KMS-11 (cell line): Measurements from ENCODE around the gene CCDC33.

ENCODE experiments used
- H2AFZ ChIP-seq: fragments of 200-600 bp; sonication (generic); 2 replicates; pipeline ENCODE4 v1.6.1; 2016; ENCODE audit warnings: antibody characterized with exemption, mixed run types, low read depth
- H3K27ac ChIP-seq: fragments of 200-600 bp; sonication (generic); 2 replicates; pipeline ENCODE4 v1.6.1; 2016; ENCODE audit warnings: mild to moderate bottlenecking, mixed run types
- H3K27me3 ChIP-seq: fragments of 200-600 bp; sonication (generic); 2 replicates; pipeline ENCODE4 v1.6.1; 2017; ENCODE audit warnings: mild to moderate bottlenecking, low read depth, mixed run types, moderate library complexity; ENCODE audit not compliant: insufficient read depth
- H3K36me3 ChIP-seq: fragments of 200-600 bp; sonication (generic); 2 replicates; pipeline ENCODE4 v1.6.1; 2017; ENCODE audit warnings: mild to moderate bottlenecking, mixed run types; ENCODE audit not compliant: insufficient read depth
- H3K4me1 ChIP-seq: fragments of 200-600 bp; sonication (generic); 2 replicates; pipeline ENCODE4 v1.6.1; 2016; ENCODE audit warnings: mild to moderate bottlenecking, low read depth, mixed run types; ENCODE audit not compliant: poor library complexity, severe bottlenecking
- H3K4me2 ChIP-seq: fragments of 200-600 bp; sonication (generic); 2 replicates; pipeline ENCODE4 v1.7.0; 2016; ENCODE audit warnings: mild to moderate bottlenecking, mixed run types
- H3K4me3 ChIP-seq: fragments of 200-600 bp; sonication (generic); IDR thresholded peaks from 2 replicates; pipeline ENCODE4 v1.6.1; 2017; ENCODE audit warnings: low read depth, low read length, mixed read lengths; ENCODE audit not compliant: insufficient read depth
- H3K79me2 ChIP-seq: fragments of 200-600 bp; sonication (generic); 2 replicates; pipeline ENCODE4 v1.6.1; 2016; ENCODE audit warnings: low read depth, mixed run types; ENCODE audit not compliant: insufficient read depth
- H3K9ac ChIP-seq: fragments of 200-600 bp; sonication (generic); 2 replicates; pipeline ENCODE4 v1.6.1; 2016; ENCODE audit warnings: mild to moderate bottlenecking, mixed run types
- H4K20me1 ChIP-seq: fragments of 200-600 bp; sonication (generic); 2 replicates; pipeline ENCODE4 v1.6.1; 2016; ENCODE audit warnings: mild to moderate bottlenecking, mixed run types; ENCODE audit not compliant: insufficient read depth
- CTCF ChIP-seq: fragments of 200-600 bp; sonication (generic); conservative IDR thresholded peaks from 2 replicates; pipeline ENCODE4 v1.6.1; 2017; ENCODE audit warnings: low read depth, mild to moderate bottlenecking, antibody characterized with exemption, low read length, moderate library complexity, mixed read lengths

CCDC33 gene

GRCh38 chr15:74222240-74223119 lies 13.6 kb upstream of the CCDC33 start:
- no peak overlapping the region for H3K4me3 ChIP-seq
- no peak overlapping the region for H3K4me2 ChIP-seq
- H4K20me1 ChIP-seq, result no peaks in the 10 kb centered on the region
- no peaks in the 10 kb centered on the region for H3K36me3 ChIP-seq
- H2AFZ ChIP-seq, result no peak overlapping the region
- no peaks in the 10 kb centered on the region for H3K4me1 ChIP-seq
- H3K27me3 ChIP-seq, result peaks cover 88% of the 10 kb centered on the region
- no peak overlapping the region for H3K9ac ChIP-seq
- no peaks in the 10 kb centered on the region for H3K79me2 ChIP-seq
- no peak overlapping the region for H3K27ac ChIP-seq
- no peak for TF ChIP-seq CTCF

GRCh38 chr15:74225928-74226327 lies 10.2 kb upstream of the CCDC33 start:
- H2AFZ ChIP-seq, result no peak overlapping the region
- no peak for TF ChIP-seq CTCF
- no peaks in the 10 kb centered on the region for H4K20me1 ChIP-seq
- no peak overlapping the region for H3K4me2 ChIP-seq
- no peak overlapping the region for H3K9ac ChIP-seq
- H3K27me3 ChIP-seq, result peaks cover 83% of the 10 kb centered on the region
- H3K79me2 ChIP-seq, result no peaks in the 10 kb centered on the region
- no peak overlapping the region for H3K4me3 ChIP-seq
- no peaks in the 10 kb centered on the region for H3K36me3 ChIP-seq
- H3K4me1 ChIP-seq, result no peaks in the 10 kb centered on the region
- H3K27ac ChIP-seq, result no peak overlapping the region

- H3K4me1 ChIP-seq, result no peaks in the 10 kb centered on the region
- no peaks in the 10 kb centered on the region for H3K79me2 ChIP-seq
- H3K9ac ChIP-seq, result no peak overlapping the region
- no peaks in the 10 kb centered on the region for H3K36me3 ChIP-seq
- peaks cover 83% of the 10 kb centered on the region for H3K27me3 ChIP-seq
- no peak overlapping the region for H3K27ac ChIP-seq
- no peak overlapping the region for H2AFZ ChIP-seq
- no peak for TF ChIP-seq CTCF
- H4K20me1 ChIP-seq, result no peaks in the 10 kb centered on the region
- H3K4me3 ChIP-seq, result no peak overlapping the region
- H3K4me2 ChIP-seq, result no peak overlapping the region
Measured at GRCh38 chr15:74226761-74227540, 9.2 kb upstream of the CCDC33 start.

- no peaks in the 10 kb centered on the region for H3K36me3 ChIP-seq
- TF ChIP-seq CTCF, result no peak
- no peak overlapping the region for H3K4me3 ChIP-seq
- no peak overlapping the region for H3K27ac ChIP-seq
- H3K27me3 ChIP-seq, result peaks cover 84% of the 10 kb centered on the region; the same call in 1 of the 2 replicates
- no peaks in the 10 kb centered on the region for H3K4me1 ChIP-seq
- H3K9ac ChIP-seq, result no peak overlapping the region
- H2AFZ ChIP-seq, result no peak overlapping the region
- H3K79me2 ChIP-seq, result no peaks in the 10 kb centered on the region
- H4K20me1 ChIP-seq, result no peaks in the 10 kb centered on the region
- H3K4me2 ChIP-seq, result no peak overlapping the region
Measured at GRCh38 chr15:74227968-74228722, 8.0 kb upstream of the CCDC33 start.
